Left ventricle myocardium inferior (tissue), 1 donor: ENCODE measurements around the gene MARK2. TPM values are rescaled to one million over a fixed set of nuclear protein-coding genes. Genes with fewer than 3 reads are reported as not detected.
A peak's percentile ranks its signal among the peaks of the same experiment; 100 is the strongest.

Experiments
- DNase-seq: peaks from one replicate; pipeline ENCODE4 v3.0.0-alpha.2; 2020
- H3K27ac ChIP-seq: fragments of 200-600 bp; replicated peaks from 2 replicates; pipeline ENCODE4 v1.8.0; 2021
- H3K27me3 ChIP-seq: fragments of 200-600 bp; 2 replicates; pipeline ENCODE4 v1.8.0; 2021; ENCODE audit warnings: low read depth
- H3K36me3 ChIP-seq: fragments of 200-600 bp; 2 replicates; pipeline ENCODE4 v1.8.0; 2021
- H3K4me1 ChIP-seq: fragments of 200-600 bp; 2 replicates; pipeline ENCODE4 v1.8.0; 2021
- H3K4me3 ChIP-seq: fragments of 200-600 bp; 2 replicates; pipeline ENCODE4 v1.8.0; 2021; ENCODE audit warnings: mild to moderate bottlenecking, moderate library complexity
- H3K9me3 ChIP-seq: fragments of 200-600 bp; replicated peaks from 2 replicates; pipeline ENCODE4 v1.8.0; 2021
- CTCF ChIP-seq: fragments of 200-600 bp; IDR thresholded peaks from 2 replicates; pipeline ENCODE4 v1.8.0; 2021; ENCODE audit warnings: antibody characterized with exemption, mild to moderate bottlenecking, borderline replicate concordance
- intact Hi-C: fragments of 100-400 bp; cut with micrococcal nuclease; formaldehyde crosslinking; loops from one replicate; pipeline ENCODE4 v1.11.0; 2022
- total RNA-seq: library from RNA; stranded (reverse); fragmentation: NEBNext Ultra II Directional; extraction: Animal tissue kit (Norgen Biotek cat#: 25700); gene quantifications from one replicate; pipeline ENCODE4 v1.2.1, GENCODE V29; 2021
- donor health status: DM: no; HTN: yes; CAD: no; lungs with severe emphysema.

Gene MARK2
- total RNA-seq, 1 donor from 2014 or later = 36.6 TPM

- no peak for DNase-seq
- Histone ChIP-seq H3K27me3 (no peaks in the 10 kb centered on the region), H3K36me3 (peaks cover 20% of the 10 kb centered on the region), H3K4me3 (no peak overlapping the region), H3K9me3 (no peaks in the 10 kb centered on the region), H3K4me1 (peaks cover 84% of the 10 kb centered on the region), H3K27ac (peak overlapping the region; percentile 65)
- no peak for TF ChIP-seq CTCF
- intact Hi-C loops = no loop called here
These were observed 4.1 kb downstream of the MARK2 start for GRCh38 chr11:63843041-63843440.

- TF ChIP-seq CTCF = no peak
- no peak for DNase-seq
- Histone ChIP-seq H3K36me3 (peaks cover 25% of the 10 kb centered on the region), H3K27me3 (no peaks in the 10 kb centered on the region), H3K4me1 (peaks cover 82% of the 10 kb centered on the region), H3K27ac (peak overlapping the region; percentile 39), H3K9me3 (no peaks in the 10 kb centered on the region), H3K4me3 (no peak overlapping the region)
- intact Hi-C loops = no loop called here
These were observed 5.9 kb downstream of the MARK2 start for GRCh38 chr11:63844836-63845235.

- peak overlapping the region; percentile 39 for H3K27ac ChIP-seq
- H3K36me3 ChIP-seq = peaks cover 25% of the 10 kb centered on the region
- no peak overlapping the region for H3K4me3 ChIP-seq
- H3K4me1 ChIP-seq = peaks cover 77% of the 10 kb centered on the region
- intact Hi-C loops = no loop called here
- TF ChIP-seq CTCF = no peak
- no peaks in the 10 kb centered on the region for H3K9me3 ChIP-seq
- H3K27me3 ChIP-seq = no peaks in the 10 kb centered on the region
- DNase-seq = no peak
These were observed 6.4 kb downstream of the MARK2 start for GRCh38 chr11:63845303-63845702.

- DNase-seq = no peak
- Histone ChIP-seq H3K27me3 (no peaks in the 10 kb centered on the region), H3K9me3 (no peaks in the 10 kb centered on the region), H3K4me3 (no peak overlapping the region), H3K27ac (peak overlapping the region; percentile 39), H3K4me1 (peaks cover 77% of the 10 kb centered on the region), H3K36me3 (peaks cover 25% of the 10 kb centered on the region)
- intact Hi-C loops = no loop called here
- TF ChIP-seq CTCF = no peak
These were observed 7.0 kb downstream of the MARK2 start for GRCh38 chr11:63845911-63846310.

GRCh38 chr11:63846897-63847296, 8.0 kb downstream of the MARK2 start:
- Histone ChIP-seq H3K4me1 (peaks cover 77% of the 10 kb centered on the region), H3K36me3 (peaks cover 22% of the 10 kb centered on the region), H3K9me3 (no peaks in the 10 kb centered on the region), H3K4me3 (no peak overlapping the region), H3K27me3 (no peaks in the 10 kb centered on the region), H3K27ac (no peak overlapping the region)
- no peak for DNase-seq
- TF ChIP-seq CTCF = no peak
- intact Hi-C loops = no loop called here

GRCh38 chr11:63847363-63847762, 8.5 kb downstream of the MARK2 start:
- no peak for DNase-seq
- intact Hi-C loops = no loop called here
- Histone ChIP-seq H3K36me3 (peaks cover 18% of the 10 kb centered on the region), H3K27ac (peak overlapping the region; percentile 15), H3K9me3 (no peaks in the 10 kb centered on the region), H3K4me1 (peaks cover 73% of the 10 kb centered on the region), H3K4me3 (no peak overlapping the region), H3K27me3 (no peaks in the 10 kb centered on the region)
- TF ChIP-seq CTCF = no peak
